ENCODE data around the gene PTP4A1.

PTP4A1 gene

DNA sequence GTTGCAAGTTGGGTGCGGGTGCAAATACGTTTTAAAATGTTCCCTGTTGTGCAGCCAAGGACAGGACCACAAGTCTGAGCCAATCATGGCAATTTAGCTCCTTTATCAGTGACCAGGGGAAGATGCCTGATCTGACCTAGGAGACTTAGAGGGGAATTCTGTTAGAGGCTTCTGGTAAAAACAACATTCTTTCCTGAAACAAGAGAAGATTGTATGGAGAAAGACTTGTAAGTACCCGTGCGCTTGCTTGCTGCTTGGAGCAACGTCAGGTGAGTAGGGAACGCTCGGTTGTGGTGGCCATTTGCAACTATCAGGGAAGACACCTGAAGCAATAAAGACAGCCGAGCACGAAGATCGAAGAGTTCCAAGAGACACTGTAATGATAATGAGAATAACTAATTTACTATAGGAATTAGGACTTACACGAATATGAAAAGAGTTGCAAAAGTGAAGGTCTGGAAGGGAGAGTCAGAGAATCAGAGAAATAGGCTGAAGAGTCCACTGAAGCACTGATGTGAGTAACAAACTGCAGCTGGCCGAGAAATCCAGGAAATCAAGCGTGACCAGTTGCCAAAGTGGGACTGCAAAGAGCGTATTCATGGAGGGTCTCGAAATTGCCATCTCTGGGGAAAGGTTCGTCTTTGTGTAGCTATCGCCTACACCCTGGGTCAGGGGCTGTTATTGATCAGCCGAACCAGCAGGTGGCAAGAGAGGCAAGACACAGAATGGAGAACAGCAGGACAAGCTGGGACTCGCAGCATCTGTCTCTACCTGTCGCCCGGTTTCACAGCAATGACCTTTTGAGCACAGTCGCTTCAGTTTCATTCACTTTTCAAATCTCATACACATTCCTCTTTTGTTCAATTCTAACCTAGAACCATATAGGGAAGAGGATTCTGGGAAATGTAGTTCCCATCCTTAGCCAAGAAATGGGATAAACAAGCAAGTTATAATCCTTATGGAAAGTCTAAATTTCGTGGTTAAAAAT lies 26.1 kb downstream of the PTP4A1 start:
- POLR2A ChIA-PET, result interaction anchor here (0.5 to 1.5 kb wide), 3 partner anchors 12 to 106 kb away, joined by 3 read pairs; no protein-coding TSS in a partner anchor
- CTCF ChIA-PET, result interaction anchor here (0.5 to 6.1 kb wide), 55 partner anchors 11 to 326 kb away, joined by 3 to 120 read pairs (median 4); partner anchors contain the start of gene PHF3
- DNase-seq (ENCODE audit: extremely low spot score), result peak; percentile 80
- TF ChIP-seq, protein P1, sequence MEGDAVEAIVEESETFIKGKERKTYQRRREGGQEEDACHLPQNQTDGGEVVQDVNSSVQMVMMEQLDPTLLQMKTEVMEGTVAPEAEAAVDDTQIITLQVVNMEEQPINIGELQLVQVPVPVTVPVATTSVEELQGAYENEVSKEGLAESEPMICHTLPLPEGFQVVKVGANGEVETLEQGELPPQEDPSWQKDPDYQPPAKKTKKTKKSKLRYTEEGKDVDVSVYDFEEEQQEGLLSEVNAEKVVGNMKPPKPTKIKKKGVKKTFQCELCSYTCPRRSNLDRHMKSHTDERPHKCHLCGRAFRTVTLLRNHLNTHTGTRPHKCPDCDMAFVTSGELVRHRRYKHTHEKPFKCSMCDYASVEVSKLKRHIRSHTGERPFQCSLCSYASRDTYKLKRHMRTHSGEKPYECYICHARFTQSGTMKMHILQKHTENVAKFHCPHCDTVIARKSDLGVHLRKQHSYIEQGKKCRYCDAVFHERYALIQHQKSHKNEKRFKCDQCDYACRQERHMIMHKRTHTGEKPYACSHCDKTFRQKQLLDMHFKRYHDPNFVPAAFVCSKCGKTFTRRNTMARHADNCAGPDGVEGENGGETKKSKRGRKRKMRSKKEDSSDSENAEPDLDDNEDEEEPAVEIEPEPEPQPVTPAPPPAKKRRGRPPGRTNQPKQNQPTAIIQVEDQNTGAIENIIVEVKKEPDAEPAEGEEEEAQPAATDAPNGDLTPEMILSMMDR (IDR thresholded peaks at IDR 0.05; ENCODE audit: control extremely low read depth, extremely low read depth, low read depth, missing control alignments), result peak; percentile 81

DNA sequence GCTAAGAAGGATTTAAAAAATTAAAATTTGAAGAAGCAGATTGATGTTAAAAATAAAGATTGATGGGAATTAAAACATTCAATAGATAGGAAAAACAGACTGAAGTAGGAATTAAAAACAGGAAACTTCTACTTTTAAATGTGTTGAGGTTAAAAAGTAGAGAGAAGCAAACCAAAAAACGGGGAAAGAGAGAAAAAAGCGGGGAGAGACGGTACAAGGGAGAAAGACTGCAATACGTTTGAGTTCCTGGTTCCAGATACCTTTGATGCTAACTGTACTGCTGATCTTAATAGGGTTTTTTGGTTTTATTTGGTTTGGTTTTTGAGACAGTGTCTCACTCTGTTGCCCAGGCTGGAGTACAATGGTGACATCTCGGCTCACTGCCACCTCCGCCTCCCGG lies 27.0 kb downstream of the PTP4A1 start:
- ChIA-PET CTCF (interaction anchor here (1.0 to 6.1 kb wide), 38 partner anchors 10 to 273 kb away, joined by 3 to 120 read pairs (median 6); partner anchors contain the start of gene PHF3), POLR2A (no interaction called here)
- no peak for DNase-seq (ENCODE audit: extremely low spot score)
- TF ChIP-seq, protein P1 (IDR thresholded peaks at IDR 0.05; ENCODE audit: control extremely low read depth, extremely low read depth, low read depth, missing control alignments), result no peak

DNA sequence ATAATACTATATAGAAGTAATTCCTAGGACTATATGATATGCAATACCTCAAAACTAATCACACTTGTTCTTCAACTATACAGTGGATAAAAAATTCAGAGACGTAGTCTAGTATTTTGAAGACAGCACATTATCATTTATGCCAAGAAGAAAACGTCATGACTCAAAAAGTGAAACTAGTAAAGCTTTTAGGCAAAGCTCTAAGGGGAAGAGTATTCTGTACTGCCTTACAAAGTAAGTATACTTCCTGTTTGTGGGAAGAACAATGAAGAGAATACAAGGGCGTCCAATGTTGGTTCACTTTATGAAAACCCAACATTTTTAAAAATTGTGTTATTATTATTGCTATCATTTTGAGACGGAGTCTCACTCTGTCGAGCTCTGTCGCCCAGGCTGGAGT lies 27.9 kb downstream of the PTP4A1 start:
- TF ChIP-seq, protein P1 (IDR thresholded peaks at IDR 0.05; ENCODE audit: control extremely low read depth, extremely low read depth, low read depth, missing control alignments), result no peak
- DNase-seq (ENCODE audit: extremely low spot score), result no peak
- CTCF ChIA-PET, result interaction anchor here (1.5 to 6.1 kb wide), 6 partner anchors 14 to 202 kb away, joined by 3 to 120 read pairs (median 16); partner anchors contain the start of gene PHF3
- POLR2A ChIA-PET, result no interaction called here

DNA sequence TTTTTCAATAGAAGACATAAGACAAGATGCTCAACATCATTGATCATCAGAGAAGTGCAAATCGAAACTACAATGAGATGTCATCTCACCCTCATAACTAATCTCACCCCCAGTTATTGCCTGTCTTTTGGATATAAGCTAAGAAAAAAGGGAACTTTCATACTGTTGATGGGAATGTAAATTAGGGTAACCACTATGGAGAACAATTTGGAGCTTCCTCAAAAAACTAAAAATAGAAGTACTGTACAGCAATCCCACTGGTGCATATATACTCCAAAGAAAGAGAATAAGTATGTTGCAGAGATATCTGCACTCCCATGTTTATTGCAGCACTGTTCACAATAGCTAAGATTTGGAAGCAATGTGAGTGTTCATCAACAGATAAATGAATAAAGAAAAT lies 37.0 kb downstream of the PTP4A1 start:
- TF ChIP-seq, protein P1 (IDR thresholded peaks at IDR 0.05; ENCODE audit: control extremely low read depth, extremely low read depth, low read depth, missing control alignments), result no peak
- ChIA-PET POLR2A (no interaction called here), CTCF (interaction anchor here (1.3 to 6.9 kb wide), 3 partner anchors 9 to 28 kb away, joined by 3 to 55 read pairs (median 3); no protein-coding TSS in a partner anchor)
- DNase-seq (ENCODE audit: extremely low spot score), result no peak

DNA sequence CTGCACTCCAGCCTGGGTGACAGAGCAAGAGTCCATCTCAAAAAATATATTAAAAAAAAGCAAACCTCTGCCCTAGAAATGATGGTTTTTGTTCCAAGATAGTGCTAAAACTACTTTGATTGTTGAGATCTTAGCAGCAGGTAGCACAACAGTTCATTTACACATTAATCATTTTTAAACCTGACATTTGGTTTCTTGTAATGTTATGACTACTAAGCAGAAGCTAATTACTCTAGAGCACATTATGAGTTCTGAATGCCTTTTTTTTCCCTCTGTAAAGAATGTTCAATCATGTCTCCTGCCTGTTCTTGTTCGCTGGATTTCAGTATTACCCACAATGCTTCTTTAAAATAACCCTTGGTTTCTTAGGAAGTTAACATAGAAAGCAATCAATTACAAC lies 38.7 kb downstream of the PTP4A1 start:
- DNase-seq (ENCODE audit: extremely low spot score), result no peak
- ChIA-PET CTCF (interaction anchor here (1.4 to 6.9 kb wide), 5 partner anchors 11 to 75 kb away, joined by 3 to 55 read pairs (median 4); no protein-coding TSS in a partner anchor), POLR2A (no interaction called here)
- TF ChIP-seq, protein P1 (IDR thresholded peaks at IDR 0.05; ENCODE audit: control extremely low read depth, extremely low read depth, low read depth, missing control alignments), result no peak

DNA sequence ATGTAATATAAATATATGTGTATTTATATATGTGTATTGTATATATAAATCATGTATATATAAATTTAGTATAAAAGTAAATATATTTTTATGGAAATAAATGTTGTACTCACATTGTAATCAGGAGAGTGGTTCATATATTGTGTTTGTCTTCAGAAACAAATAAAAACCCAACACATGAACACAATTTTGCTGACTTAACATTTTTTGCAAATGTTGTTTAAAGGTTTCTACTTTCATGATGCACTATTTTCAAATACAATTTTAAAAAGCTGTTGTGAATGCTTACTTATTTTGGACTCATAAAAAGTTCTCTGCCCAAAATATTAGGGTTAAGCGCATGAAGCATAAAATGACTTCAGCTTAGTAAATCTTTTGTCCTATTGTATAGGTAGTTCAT lies 39.3 kb downstream of the PTP4A1 start:
- CTCF ChIA-PET, result interaction anchor here (1.4 to 6.9 kb wide), 5 partner anchors 11 to 74 kb away, joined by 3 to 55 read pairs (median 4); no protein-coding TSS in a partner anchor
- TF ChIP-seq, protein P1 (IDR thresholded peaks at IDR 0.05; ENCODE audit: control extremely low read depth, extremely low read depth, low read depth, missing control alignments), result no peak
- POLR2A ChIA-PET, result no interaction called here

More for the DNA sequence above, 39.3 kb downstream of the PTP4A1 start:
- DNase-seq (ENCODE audit: extremely low spot score), result no peak

All from GM10248 (cell line).